GM20431 (cell line): ENCODE results near the gene MAP3K15.

Experiments
- in situ Hi-C: fragments of 300-500 bp; cut with MseI, MboI; formaldehyde crosslinking; loops from one replicate; pipeline ENCODE4 v1.15.0; 2020; ENCODE audit warnings: low sequenced_read_pairs; ENCODE audit not compliant: unreplicated experiment

The MAP3K15 gene, protein sequence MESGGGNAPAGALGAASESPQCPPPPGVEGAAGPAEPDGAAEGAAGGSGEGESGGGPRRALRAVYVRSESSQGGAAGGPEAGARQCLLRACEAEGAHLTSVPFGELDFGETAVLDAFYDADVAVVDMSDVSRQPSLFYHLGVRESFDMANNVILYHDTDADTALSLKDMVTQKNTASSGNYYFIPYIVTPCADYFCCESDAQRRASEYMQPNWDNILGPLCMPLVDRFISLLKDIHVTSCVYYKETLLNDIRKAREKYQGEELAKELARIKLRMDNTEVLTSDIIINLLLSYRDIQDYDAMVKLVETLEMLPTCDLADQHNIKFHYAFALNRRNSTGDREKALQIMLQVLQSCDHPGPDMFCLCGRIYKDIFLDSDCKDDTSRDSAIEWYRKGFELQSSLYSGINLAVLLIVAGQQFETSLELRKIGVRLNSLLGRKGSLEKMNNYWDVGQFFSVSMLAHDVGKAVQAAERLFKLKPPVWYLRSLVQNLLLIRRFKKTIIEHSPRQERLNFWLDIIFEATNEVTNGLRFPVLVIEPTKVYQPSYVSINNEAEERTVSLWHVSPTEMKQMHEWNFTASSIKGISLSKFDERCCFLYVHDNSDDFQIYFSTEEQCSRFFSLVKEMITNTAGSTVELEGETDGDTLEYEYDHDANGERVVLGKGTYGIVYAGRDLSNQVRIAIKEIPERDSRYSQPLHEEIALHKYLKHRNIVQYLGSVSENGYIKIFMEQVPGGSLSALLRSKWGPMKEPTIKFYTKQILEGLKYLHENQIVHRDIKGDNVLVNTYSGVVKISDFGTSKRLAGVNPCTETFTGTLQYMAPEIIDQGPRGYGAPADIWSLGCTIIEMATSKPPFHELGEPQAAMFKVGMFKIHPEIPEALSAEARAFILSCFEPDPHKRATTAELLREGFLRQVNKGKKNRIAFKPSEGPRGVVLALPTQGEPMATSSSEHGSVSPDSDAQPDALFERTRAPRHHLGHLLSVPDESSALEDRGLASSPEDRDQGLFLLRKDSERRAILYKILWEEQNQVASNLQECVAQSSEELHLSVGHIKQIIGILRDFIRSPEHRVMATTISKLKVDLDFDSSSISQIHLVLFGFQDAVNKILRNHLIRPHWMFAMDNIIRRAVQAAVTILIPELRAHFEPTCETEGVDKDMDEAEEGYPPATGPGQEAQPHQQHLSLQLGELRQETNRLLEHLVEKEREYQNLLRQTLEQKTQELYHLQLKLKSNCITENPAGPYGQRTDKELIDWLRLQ (N-terminal part only)

DNA sequence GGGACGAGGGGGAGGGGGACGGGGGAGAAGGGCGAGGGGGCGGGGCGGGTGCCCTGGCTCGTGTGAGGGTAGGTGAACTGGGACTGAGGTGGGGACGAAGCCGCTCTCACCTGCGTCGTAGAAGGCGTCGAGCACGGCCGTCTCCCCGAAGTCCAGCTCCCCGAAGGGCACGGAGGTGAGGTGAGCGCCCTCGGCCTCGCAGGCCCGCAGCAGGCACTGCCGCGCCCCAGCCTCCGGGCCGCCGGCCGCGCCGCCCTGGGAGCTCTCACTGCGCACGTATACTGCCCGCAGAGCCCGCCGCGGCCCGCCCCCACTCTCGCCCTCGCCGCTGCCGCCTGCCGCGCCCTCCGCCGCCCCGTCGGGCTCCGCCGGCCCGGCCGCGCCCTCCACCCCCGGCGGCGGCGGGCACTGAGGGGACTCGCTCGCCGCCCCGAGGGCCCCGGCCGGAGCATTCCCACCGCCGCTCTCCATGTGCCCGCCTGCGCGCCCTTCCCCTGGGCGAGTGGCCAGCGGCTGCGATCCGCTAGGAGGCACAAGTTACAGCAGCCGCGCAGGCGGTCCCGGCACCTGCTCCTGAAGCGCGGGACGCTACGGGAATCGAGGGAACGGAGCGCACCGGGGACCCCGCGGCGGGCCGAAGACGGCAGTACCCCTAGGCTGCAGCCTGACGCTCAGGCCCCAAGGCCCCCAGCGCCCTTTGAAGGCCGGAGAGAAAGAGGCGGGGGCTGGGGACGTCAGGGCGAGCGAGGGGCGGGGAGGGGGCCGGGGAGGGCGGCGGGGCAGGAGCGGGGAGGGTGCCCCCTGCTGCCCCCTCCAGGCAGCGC, at the start of gene MAP3K15:
MAP3K15 (minus strand) TSS at position 718 of the 824 bp plus-strand sequence; CDS start at position 471, 247 bp downstream.
- in situ Hi-C loops = no loop called here

DNA sequence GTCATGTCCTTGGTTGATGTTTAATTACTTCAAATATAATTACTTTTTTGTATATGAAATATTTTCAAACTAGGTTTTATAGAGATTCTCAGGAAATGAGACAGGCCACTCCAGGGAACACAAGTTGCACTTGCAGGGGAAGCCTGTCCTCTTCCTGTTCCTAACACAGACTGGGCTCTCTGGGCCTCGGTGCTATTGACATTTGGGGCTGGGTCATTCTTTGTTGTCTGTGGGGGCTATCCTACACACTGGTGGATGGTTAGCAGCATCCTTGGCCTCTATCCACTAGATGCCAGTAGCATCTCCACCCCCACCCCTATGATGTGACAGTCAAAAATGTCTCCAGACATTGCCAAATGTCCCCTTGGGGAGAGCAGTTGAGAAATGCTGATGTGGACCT, 49.3 kb upstream of the MAP3K15 start:
- in situ Hi-C loops = no loop called here

DNA sequence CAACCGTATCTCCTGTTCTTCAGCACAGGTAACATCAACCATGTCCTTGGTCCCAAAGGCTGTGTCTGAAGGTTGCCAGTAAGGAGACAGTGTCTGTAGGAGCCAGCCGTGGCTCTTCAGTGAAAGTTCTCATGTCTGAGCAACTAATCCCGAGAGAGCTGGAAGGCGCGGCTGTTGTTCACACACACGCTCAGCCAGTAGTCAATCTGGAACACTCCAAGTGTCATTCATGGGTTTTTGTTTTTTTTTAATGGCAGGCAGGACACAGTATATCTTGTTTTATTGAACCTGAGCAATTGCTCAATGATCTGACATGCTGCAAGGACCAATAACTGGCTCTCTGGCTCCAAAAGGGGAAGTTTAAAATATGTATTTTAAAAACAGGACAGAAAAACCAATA, 48.4 kb upstream of the MAP3K15 start:
- in situ Hi-C loops = no loop called here

DNA sequence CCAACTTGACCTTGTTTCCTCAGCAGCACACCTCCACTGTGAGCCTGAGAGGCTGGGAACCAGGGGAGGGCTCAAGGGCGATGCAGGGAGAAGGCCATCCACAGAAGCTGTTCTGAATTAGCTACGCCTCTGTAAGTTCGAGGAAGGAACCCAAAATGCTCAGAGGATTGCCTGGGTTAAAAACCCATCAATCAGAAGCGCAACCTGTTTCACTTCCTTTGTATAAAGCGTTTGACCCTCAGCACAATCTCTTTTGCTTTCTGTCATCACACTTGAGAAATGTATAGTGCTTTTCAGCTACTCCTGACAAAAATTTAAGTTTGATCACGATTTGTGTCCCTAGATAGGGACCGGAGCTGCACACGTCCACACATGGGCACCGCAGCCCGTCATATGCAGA, 48.0 kb upstream of the MAP3K15 start:
- in situ Hi-C loops = no loop called here

DNA sequence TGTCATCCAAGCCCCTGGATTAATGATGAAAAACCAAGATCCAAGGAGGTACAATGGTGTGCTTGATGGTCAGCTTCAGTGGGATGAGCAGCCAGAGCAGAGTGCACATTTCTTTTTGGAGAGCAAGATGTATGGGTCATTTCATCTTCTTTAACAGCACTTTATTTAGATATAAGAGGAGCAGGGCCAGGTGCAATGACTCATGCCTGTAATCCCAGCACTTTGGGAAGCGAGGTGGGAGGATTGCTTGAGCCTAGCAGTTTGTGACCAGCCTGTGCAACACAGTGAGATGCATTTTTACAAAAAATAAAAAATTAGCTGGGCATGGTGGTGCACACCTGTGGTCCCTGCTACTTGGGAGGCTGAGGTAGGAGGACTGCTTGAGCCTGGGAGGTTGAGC, 45.3 kb upstream of the MAP3K15 start:
- in situ Hi-C loops = no loop called here

DNA sequence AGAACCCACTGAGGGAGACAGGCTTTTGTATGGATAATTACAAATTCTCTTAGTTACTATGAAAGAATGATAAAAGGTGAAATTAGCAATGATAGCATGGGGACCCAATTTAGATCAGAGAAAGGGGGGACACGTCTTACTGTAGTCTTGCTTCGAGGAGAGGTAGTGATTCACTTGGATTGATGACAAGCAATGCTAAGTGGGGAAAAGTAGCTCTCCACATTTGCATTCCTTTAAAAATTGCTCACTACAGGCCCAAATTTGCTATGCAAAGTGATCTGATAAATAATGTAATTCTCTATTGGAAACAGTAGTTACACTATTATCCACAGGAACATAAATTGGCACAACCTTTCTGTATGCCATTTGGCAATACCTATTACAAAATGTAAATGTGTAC, 42.5 kb upstream of the MAP3K15 start:
- in situ Hi-C loops = no loop called here

DNA sequence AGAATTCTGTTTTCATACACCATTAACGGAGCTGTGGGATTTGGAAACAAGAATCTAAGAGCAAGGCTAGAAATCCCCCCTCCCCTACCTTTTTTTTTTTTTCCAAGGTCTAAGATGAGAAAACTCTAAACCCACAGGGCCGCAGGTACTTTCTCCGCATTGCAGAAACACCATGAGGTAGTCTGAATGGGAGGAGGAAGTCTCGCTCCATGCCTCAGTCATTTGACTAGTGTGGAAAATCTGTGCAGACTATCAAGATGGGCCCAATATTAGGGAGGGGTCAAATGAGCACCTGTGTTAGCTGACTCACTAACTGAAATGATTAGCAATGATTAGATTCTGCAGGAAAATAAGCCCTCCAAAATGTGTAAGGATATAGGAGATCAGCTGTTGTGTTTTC, 40.9 kb upstream of the MAP3K15 start:
- in situ Hi-C loops = no loop called here

DNA sequence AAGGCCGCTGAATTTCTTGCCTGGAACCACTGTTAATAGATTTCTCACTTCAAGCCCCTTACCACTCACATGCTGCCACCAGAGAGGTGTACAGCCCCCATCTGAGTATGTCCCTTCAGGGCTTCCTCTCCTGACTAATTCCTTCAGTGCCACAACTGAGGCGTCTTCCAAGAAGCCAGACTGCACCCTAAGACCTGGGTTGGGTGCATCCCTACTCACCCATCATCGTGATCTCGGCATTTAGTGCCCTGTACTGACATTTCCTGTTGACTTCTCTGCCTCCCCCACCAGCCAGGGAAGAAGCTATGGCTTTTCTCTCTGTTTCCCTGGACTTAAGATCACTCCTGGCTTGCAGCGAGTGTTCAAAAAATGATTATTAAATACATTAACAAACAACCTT, 40.4 kb upstream of the MAP3K15 start:
- in situ Hi-C loops = no loop called here

DNA sequence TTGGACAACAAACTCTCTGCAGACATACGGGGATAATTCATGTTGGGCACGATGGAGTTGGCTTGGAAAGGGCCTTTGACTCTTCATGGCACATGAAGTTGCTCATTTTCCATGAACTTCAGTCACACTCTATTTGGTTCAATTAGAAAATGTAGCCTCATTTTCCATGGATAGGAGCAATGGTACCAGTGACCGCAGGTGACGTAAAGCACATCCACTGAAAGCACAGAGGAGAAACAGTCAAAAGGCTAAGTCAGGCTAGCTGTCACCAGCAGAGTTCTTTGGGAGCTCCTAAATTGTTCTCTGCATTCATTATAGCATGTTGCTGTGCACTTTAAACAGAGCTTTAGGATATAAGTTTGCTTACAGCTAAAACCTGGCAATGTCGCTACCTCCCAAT, 39.9 kb upstream of the MAP3K15 start:
- in situ Hi-C loops = no loop called here

DNA sequence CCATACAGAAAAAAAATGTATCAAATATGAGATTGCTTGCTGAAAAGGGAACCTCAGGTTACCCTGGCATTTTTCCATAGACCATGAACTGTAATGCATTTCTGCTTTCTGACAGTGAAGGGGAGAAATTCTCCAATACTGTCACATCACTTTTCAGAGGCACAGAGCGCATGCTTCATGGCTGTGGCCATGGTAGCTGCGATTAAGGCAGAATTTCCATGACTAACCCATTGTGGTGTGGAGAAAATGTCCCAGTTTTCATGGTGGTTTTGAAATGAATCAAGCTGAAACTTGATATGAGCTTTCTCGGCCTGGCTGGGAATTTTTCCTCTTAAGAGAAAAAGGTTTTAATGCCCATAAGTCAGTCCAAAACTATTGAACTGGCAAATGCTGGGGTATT, 39.5 kb upstream of the MAP3K15 start:
- in situ Hi-C loops = no loop called here

DNA sequence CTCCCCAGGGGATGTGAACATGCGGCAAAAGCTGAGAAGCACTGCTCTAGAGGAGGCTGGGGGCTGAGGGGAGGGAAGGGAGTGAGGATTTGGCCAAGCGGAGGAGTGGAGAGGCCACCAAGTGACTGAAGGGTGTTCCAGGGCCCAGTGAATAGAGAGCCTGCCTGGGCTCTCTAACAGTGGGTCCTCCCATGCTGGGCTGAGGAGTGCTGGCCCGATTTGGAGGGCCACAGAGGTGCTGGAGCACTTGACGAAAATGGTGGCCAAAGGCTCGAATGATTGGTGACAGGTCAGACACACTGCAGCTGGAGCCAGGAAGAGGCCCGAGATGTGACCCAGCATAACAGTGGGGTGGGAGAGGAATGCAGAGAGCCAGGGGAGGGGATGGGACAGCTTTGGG, 37.5 kb upstream of the MAP3K15 start:
- in situ Hi-C loops = no loop called here

DNA sequence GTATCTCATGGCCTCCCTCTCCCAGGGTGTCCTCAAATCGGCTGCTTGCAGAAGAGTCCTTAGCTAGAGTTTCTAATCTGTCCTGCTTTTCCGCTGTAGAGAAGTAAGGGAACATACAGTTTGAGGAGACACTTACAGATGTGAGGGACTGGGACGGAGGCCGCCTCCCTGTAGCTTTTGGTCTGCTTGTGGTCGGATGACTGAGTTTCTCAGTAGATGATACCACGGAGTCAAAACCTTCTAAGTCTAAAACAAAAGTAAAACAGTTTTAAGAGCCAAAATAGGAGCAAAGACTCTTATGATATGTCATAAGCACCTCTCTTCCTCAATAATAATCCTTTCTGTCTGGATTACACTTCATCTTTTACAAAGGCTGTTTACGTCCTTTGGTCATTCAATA, 34.5 kb upstream of the MAP3K15 start:
- in situ Hi-C loops = no loop called here

DNA sequence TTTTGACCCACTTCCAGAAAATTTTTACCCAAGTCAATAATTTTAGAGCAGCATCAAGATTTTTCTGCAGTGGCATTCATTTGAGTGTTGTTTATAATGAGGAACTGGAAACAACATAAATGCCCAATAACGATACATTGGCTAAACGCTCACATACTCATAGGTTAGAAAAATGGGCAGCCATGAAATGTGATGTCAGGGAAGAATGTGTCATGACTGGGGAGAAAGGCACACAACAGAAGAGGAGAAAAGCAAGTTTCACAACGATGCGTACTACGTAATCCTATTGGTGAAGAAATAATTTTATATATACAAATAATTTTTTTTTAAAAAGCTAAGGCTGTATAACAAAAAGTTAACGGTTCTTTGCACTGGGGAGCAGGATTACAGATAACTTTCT, 33.6 kb upstream of the MAP3K15 start:
- in situ Hi-C loops = no loop called here

DNA sequence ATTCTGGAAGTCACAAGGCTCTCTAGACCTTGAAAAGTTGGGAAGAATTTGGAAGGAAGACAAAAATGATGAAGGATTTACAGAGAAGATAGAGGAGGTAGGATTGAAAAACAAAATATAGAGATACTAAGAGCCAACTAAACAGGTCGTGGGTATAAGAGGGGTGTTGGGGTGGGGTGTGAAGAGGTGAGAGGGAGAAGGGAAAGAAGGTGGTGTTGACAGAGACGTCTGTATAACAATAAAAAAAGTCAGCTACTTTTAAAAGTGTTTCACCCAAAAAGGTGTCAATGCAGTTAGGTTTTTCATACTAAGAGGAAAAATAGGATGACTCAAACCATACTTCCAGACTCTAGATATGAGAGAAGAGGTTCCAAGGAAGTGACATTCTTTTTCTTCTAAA, 33.0 kb upstream of the MAP3K15 start:
- in situ Hi-C loops = no loop called here

DNA sequence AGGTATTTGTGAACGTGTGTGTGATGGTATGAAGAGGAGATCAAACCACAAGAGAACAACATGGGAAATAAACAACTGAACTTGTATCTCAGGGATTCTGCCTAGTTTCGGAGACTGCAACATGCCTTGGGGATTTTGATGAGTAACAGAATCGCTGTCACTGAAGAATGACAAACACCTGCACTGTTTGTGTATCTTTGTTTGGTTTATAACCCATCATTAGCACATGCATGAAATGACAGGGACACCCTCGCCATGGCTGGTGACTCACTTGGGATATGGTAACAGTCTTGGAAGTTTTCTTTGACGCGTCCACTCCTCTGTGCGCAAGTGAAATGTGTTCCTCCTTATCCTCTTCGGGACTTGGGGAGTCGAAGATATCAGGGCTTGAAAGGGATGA, 30.3 kb upstream of the MAP3K15 start:
- in situ Hi-C loops = no loop called here

DNA sequence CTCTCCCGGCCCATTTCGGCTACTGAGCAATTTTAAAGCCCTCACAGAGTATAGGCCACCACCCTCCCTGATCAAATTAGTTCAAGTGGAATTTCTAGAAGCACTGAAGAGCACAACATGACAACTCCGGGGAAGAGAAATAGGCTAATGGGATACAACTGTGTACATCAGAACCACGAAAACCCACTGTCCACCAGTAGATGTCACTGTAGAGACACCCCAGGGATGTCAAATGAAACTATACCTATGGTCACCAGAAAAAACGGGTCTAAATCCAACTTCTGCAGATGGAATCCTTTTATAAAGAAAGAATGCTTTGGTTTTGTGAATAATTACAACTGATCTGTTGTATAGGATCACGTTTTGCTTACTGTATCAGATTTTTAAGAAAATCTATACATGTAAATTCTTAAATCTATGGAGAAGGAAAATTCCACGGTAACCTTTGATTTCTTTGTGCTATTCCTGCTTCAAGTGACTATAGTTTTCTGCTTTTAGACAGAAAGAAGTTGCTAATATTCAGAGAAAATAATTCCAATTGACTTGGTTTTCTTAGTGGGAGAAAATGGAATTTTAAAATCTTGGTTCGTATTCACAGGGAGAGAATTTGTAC, 29.5 kb upstream of the MAP3K15 start:
- in situ Hi-C loops = no loop called here

DNA sequence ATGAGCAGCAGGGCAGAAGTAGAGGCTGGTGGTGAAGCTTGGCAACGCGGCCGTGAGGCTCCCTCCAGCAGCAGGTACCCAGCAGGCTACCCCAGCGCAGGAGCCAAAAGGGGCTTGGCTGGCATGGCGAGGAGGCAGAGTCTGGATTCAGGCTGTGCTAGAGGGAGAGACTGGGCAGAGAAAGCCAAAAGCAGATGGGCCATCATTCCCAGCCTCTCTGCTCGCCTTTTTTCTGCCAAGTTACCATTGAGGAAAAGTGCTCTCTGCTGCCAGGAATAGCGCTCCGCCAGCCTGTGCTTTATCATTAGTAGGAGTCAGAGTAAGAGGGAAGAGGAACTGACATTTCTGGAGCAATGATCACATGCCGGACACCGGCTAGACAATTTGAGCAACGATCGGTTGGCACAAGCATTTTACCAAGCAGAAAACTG, 28.7 kb upstream of the MAP3K15 start:
- in situ Hi-C loops = no loop called here

DNA sequence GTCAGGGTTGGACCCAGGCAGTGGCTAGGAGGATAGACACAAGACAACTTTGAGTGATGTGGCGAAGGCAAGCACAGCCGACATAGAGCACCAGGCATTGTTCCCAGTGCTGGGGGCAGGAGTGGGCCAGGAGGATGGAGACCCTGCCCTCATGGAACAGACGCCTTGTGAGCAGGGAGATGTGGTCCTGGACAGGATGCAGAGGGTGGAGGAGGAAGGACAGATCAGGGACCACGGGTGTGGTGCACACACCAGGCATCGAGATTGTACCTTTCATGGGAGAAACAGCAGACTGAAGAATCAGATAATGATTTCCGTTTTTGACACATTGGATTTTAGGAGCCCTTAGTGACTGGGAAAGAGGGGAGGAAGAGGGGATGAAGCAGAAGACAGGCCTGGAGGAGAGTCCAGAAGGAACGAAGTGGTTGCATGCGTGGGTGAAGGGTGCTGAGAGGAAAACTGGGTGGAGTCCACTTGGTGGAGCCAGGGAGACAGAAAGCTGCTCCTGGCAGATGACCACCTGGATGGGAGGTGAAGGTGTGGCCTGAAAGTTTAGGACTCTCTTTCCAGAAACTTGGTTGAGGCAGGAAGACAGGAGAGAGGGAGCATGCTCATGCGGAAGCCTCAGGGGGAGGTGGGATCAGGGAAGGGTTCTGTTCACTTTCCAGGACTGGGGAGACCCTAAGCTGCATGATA, 27.9 kb upstream of the MAP3K15 start:
- in situ Hi-C loops = no loop called here

DNA sequence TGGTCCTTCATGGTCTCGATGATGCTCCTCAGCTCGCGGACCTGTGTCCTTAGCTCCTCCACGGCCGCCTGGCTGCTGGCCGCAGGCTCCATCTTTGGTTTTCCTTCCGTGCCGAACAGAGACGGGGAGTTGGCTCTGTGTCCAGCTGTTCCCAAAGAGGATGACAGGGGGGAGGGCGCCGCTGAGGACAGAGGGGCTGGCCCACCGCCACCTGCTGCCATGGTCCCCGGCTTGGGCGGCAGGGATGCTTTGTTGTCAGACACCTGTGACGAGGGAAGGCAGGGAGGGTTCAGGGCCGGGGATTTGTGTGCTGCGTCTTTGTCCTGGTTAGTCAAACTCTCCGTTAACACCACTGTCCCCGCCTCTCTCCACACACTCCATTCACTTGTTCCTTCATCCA, 26.6 kb upstream of the MAP3K15 start:
- in situ Hi-C loops = no loop called here
